NCI-H1436 (cell line): Measurements from ENCODE around the gene RFX4.
"Not testable (repeated sequence)": the region's sequence is repeated elsewhere in the genome, so short reads cannot be mapped to it uniquely, and the experiment has no call there.

Experiments
- DNase-seq: peaks from one replicate; lab custom pipeline; 2025; lab: John Stamatoyannopoulos, UW

The RFX4 gene

GRCh38 chr12:106590601-106591000, 7.8 kb downstream of the RFX4 start:
- no peak for DNase-seq

- DNase-seq = no peak
These were observed 11.6 kb downstream of the RFX4 start for GRCh38 chr12:106594447-106594846.

GRCh38 chr12:106595268-106595667, 12.5 kb downstream of the RFX4 start:
- no peak for DNase-seq

- no peak for DNase-seq
These were observed 15.2 kb downstream of the RFX4 start for GRCh38 chr12:106598003-106598402.

DNA sequence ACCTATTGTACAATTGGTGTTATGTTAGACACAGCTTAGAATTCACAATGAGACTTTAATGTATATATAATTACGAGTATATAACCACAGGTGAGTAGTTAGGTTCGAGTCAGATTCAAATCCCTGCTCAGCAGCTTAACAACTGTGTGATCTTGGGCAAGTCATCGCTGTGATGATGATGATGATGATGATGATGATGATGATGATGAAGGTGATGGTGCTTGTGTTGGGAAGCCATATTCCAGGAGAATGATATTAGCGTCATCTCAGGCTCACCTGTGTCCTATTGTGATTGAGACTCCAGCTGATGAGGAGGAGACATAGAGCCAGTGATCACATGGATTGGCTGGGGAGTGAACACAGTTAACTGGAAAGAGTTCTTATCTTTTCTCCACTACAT, 16.5 kb downstream of the RFX4 start:
- DNase-seq = no peak

DNA sequence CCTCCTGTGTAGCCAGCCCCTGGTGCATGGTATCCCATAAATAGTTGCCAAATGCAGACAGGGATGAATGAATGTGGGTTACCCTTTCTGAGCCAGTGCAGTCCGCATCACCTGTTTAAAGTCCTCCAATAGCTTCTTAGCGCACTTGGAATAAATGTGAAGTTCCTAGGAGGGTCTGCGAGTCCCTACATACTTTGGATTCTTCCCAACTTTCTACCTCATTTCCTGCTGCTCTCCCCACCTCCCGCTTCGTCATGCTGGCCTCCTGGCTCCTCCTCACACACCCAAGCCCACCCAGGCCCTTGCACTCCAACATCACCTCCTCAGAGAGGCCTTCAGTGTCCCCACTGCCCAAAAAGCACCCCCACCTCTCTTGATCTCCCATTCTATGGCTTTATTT, 17.7 kb downstream of the RFX4 start:
- DNase-seq = no peak

DNA sequence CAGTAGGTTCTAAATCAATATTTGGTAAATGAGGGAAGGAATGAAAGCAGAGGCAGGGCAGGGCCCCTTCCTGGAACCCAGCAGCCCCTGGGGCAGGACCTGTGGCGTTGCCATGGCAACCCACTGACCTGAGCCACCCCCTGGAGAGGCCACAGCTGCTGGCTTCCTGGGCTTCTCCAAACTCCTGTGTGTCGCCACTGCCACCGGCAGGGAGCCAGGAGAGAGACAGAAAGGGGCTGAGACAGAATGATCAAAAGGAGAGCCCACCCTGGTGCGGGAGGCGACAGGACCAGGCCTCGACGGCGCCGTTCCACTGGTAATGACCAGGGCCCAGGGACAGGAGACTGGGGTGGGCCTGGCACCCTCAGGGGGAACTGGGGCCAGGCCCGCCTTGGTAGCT, 18.2 kb downstream of the RFX4 start:
- DNase-seq = no peak

GRCh38 chr12:106601496-106601895, 18.7 kb downstream of the RFX4 start:
- DNase-seq = no peak

GRCh38 chr12:106602076-106602475, 19.3 kb downstream of the RFX4 start:
- no peak for DNase-seq

DNA sequence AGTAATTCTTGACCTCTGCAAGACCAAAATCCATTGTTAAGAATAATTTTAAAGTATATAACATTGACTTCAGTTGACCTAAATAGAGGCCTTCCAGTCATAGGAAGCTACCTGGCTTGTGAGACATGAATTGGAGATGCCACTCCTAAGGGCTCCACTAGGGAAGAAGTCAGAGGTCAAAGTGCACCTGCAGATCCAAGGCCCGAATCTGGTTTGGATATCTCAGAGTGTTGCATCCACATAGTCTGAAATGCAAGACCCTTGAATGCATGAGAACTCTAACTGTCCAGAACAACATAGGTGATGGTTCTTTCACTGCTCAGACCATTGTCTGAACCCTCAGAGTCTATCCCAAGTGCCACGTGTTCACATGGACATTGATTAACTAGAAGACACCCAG, 22.4 kb downstream of the RFX4 start:
- no peak for DNase-seq

- DNase-seq = not testable (repeated sequence)
These were observed 37.8 kb downstream of the RFX4 start for GRCh38 chr12:106620588-106620987.

DNA sequence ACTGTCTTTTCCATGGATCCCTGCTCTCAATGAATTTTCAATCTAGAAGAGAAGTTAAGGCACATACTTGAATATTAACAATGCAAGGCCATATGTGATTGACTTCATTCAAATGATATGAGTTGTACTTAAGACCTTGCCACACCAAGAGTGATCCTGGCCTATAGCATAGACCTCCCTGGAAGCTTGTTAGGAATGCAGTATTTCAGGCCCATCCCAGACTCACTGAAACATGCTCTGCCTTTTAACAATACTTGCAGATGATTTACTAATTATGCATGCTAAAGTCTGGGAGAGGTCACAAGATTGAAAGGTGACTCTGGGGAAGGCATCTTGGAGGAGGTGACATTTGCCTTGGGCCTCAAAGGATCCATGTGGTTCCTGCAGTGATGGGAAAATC, 43.2 kb downstream of the RFX4 start:
- DNase-seq = no peak

DNA sequence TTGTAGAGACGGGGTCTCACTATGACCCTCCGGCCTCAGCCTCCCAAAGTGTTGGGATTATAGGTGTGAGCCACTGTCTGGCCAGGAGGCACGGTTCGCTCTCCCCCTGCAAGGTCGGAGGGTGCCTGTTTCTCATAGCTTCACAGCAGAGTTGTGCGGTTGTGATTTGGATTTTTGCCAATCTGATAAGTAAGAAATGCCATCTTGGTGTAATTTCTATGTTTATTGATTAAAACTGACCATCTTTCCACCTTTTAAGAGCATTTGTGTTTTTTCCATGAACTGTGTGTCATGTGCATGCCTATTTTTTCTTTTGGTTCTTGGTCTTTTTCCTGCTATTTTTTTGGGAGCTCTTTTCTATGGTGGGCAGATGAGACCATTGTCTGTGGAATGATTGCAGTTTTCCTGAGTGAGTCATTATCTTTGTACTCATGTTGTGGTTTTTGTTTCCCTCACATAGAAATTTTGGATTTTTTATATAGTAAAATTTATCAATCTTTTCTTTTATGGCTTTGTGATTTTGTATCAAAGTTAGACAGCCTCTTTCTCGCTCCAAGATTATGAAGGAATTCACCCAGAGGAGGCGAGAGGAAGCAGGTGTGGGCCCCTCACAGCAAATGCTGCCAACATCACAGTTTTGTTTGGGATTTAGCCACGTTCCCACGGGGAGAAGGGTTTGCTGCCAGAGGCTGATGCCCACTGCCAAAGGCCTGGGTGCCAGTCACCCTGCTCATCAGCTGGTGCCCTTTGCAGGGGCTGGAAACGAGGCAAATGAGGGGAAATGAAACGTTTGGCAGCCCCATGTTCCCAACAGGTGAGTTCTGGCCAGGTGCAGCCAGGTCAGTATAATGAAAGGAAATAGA, 47.2 kb downstream of the RFX4 start:
- DNase-seq = no peak

GRCh38 chr12:106631150-106631549, 48.3 kb downstream of the RFX4 start:
- DNase-seq = no peak

- no peak for DNase-seq
These were observed 49.0 kb downstream of the RFX4 start for GRCh38 chr12:106631797-106632196.

- DNase-seq = no peak
These were observed 50.1 kb downstream of the RFX4 start for GRCh38 chr12:106632797-106633450.

- no peak for DNase-seq
These were observed 50.6 kb downstream of the RFX4 start for GRCh38 chr12:106633451-106633823.

GRCh38 chr12:106634206-106634605, 51.4 kb downstream of the RFX4 start:
- no peak for DNase-seq

DNA sequence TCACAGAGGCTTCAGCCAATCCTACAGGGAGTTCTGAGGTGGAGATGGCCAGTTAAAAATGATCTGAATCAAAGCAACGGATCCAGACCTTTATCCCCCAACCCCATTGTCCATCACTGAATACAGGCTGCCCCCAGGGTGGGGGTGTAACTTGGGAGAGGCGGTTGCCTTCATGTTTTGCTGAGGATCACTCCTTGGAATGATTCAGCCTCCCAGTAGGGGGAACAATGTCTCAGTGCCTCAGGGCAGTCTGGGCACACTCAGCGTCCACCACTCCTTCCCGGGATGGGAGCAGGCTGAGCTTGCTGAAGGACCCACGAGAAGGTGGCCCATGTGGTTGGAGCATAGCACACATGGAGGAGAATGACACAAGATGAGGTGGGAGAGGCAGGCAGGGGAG, 60.2 kb downstream of the RFX4 start:
- DNase-seq = no peak

GRCh38 chr12:106644335-106645073, 61.7 kb downstream of the RFX4 start:
- DNase-seq = no peak

- peak; percentile 36 for DNase-seq
These were observed 62.2 kb downstream of the RFX4 start for GRCh38 chr12:106645074-106645421.

GRCh38 chr12:106645465-106646330, 62.9 kb downstream of the RFX4 start:
- DNase-seq = no peak
